Measurements from ENCODE around the gene CD109.
"Not testable (repeated sequence)": the region's sequence is repeated elsewhere in the genome, so short reads cannot be mapped to it uniquely, and the experiment has no call there.

Gene CD109

GRCh38 chr6:73690056-73690455, 5.9 kb upstream of the CD109 start:
- no peak for DNase-seq

DNA sequence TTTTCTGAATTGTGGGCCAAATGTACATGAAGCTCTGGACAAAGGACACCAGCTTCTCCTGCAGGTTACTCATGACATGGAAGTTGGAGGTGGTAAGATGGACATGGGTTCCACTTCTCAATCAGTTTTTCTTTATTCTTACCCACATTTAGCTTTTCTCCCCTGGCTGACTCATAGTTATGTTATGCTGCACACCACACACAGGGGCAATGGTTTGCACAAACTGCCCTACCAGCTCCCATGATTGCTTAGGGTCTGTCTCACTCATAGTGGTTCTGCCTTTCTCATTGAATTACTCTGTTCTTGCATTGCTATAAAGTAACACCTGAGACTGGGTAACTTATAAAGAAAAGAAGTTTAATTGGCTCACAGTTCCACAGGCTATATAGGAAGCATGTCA, 4.5 kb upstream of the CD109 start:
- no peak for DNase-seq

DNA sequence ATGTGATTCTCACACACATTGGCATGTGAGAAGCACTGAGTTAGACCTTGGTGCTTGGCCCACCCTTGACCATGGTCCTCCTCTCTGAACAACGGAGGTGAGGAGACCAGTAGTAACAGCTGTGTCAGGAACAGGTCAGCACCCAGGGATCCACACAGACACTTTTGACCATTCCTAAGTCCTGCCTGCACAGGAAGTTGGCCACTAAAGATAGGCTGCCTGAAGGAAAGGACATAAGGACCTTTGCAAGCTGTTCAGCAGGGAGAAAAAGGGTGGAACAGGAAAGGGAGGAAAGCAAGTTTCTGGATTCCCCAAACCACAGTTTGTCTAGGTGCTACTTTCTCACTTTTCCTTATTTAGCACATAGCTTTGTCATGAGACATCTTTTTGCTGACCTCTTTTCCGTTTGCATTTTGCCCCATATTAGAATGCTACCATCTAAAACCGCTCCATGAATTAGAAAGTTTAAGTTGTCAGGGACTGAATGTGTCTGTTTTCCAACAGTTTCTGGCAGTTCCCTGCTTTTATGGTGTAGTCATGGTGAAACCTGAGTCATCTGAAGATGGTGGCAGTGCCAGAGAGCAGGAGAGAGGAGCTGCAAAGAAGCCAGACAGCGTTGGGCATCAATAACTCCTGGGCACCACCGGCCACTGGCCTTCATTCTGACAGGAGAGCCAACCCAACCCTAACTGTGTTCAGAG, 1.1 kb upstream of the CD109 start:
- DNase-seq = no peak

- DNase-seq = no peak
Observed at GRCh38 chr6:73696966-73697655, 1.1 kb downstream of the CD109 start.

DNA sequence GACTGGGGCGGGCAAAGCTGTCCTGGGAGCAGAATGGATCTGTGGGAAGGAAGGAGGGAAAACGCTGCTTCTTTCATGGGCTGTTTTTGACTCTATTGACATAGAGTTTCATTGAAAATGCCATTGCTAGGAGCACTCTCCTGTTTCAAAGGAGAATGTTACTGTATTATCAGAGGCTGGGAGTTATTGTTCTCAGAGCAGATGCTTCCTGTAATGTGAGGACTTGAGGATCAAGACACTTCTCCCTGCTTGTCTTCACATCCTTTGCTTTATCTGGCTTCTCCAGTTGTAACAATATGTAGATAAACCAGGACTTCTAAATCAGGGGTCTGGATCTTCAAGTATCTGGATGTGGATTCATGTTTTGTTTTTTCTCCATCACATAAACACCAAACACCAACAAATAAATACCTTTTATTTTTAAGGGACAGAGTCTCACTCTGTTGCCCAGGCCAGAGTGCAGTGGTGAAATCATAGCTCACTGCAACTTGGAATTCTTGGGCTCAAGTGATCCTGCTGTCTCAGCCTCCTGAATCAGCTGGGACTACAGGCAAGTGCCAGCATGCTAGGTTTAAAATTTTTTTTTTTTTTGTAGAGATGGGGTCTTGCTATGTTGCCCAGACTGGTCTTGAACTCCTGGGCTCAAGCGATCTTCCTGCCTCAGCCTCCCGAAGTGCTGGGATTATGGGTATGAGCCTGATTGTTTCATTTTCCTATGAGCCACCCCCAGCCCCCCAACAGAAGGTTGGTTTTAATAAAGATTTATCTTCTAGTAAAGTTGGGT, 3.9 kb downstream of the CD109 start:
- no peak for DNase-seq

- DNase-seq = no peak
Observed at GRCh38 chr6:73702444-73702843, 6.4 kb downstream of the CD109 start.

- no peak for DNase-seq
Observed at GRCh38 chr6:73703466-73703865, 7.5 kb downstream of the CD109 start.

DNA sequence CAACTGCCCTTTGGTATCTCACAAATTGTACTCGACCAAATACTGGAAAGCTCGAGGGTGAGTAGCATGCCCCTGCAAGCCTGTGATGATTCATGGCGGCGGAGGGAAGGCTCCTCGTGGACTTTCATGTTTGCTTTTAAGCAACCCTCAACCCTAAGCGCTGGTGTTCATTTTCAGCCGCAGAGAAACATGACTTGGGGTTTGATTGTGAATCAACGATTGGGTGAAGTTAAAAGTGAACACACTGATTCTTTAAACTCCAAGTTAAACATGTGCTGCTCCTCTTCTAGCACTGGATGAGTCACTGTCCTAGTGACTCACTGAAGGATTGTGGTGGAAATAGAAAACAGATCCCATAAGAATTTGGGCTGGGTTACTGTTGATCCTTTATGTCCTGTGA, 8.3 kb downstream of the CD109 start:
- no peak for DNase-seq

GRCh38 chr6:73704798-73705197, 8.8 kb downstream of the CD109 start:
- no peak for DNase-seq

DNA sequence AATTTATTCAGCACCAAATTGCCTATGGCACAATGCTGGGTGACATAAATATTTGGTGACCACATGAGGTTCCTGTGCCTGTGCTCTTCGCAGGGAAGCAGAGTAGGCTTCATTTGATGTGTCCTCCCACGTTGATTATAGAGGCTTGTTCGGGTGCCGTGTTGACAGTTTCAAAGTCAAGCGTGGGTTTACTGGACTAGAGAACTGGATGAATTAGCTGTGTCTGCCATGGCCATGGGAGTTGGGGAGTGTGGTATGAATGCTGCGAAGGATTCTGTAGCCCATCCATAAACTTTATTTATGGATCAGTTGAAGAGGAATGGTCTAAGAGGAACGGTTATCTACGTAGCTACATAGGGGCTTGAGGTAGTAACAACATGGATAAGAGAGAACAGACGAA, 11.0 kb downstream of the CD109 start:
- DNase-seq = no peak

DNA sequence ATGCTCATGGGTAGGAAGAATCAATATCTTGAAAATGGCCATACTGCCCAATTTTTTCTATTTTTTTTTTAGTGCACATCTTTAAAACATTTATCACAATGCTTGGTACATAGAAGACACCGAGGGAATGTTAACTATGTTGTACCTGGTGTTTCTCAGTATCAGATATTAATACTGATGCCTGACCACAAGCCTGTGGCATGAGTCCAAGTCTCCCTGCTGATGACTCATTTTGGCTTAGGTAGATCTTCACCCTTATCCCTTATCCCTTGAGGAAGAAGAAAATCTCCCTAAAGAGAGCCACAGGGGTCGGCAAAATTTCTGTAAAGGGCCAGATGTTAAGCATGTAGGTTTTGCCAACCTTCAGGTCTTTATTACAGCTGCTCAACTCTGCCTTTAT, 14.5 kb downstream of the CD109 start:
- no peak for DNase-seq

- no peak for DNase-seq
Observed at GRCh38 chr6:73710948-73711347, 14.9 kb downstream of the CD109 start.

- DNase-seq = no peak
Observed at GRCh38 chr6:73712535-73713173, 16.7 kb downstream of the CD109 start.

- no peak for DNase-seq
Observed at GRCh38 chr6:73713426-73714147, 17.6 kb downstream of the CD109 start.

DNA sequence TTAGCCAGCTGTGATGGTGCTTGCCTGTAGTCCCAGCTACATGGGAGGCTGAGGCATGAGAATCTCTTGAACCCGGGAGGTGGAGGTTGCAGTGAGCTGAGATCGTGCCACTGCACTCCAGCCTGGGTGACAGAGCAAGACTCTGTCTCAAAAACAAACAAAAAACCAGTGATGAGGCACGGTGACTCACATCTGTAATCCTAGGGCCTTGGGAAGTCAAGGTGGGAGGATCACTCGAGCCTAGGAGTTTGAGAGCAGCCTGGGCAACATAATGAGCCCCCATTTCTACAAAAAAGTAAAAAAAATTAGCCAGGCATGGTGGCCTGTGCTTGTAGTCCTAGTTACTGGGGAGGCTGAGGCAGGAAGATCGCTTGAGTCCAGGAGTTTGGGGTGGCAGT, 19.1 kb downstream of the CD109 start:
- DNase-seq = not testable (repeated sequence)

- DNase-seq = no peak
Observed at GRCh38 chr6:73719046-73719445, 23.0 kb downstream of the CD109 start.

GRCh38 chr6:73722318-73723060, 26.5 kb downstream of the CD109 start:
- DNase-seq = no peak

GRCh38 chr6:73723480-73723879, 27.5 kb downstream of the CD109 start:
- not testable (repeated sequence) for DNase-seq

- no peak for DNase-seq
Observed at GRCh38 chr6:73724389-73724788, 28.4 kb downstream of the CD109 start.

DNA sequence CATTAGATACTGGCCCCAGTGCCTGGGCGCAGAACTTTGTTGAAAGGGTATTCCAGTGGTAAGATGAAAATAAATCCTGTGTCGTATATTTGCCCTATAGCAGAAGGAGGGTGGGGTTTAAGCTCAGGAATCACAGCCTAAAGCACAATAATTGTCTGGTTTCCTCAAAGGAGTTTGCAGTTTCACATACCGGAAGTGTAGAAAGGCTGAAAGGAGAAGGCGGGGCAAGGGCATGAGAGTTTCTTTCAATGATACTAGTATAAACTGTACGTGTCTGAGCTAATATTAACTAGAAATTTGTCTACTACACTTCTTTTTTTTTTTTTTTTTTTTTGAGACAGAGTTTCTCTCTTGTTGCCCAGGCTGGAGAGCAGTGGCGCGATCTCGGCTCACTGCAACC, 29.2 kb downstream of the CD109 start:
- not testable (repeated sequence) for DNase-seq

- DNase-seq = no peak
Observed at GRCh38 chr6:73727114-73727513, 31.1 kb downstream of the CD109 start.

All from NCI-H2081 treated with DMSO at 0.1 percent for 48 hours (cell line).